TTC549 (cell line): ENCODE measurements around the gene HLA-A.

Source experiments
- FAIRE-seq: peaks from 2 replicates; lab custom pipeline; 2012; peaks lifted over from hg19 to GRCh38; lab: Jason Lieb, UNC

HLA-A gene

DNA sequence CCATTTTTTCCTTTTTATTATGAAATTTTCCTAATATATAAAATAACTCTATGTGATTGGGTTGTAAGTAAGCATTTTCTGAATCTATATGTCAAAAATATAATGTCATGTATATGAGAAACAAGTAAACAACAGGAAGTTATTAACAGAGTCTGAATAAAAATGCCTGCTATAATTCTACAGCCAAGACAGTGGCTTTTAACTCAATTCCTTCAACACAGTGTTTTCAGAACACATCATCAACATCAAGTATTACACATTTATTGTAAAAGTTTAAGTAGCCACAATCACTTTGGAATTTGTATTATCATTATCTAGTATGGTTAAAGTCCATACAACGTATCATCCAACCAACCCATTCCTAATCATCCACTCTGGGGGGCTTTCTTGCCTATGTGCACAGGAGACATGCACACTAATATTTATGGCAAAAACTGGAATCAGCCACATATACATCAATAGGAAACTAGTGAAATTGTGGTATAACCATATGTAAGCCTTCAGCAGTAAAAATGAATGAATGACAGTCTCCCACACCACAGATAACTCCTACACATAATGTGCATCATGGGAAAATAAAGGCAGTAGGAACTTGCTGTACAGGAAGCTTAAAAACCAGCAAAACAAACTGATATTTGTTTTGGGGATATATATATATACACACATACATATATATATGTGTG is 6.9 kb upstream of the HLA-A start:
- FAIRE-seq, result no peak

DNA sequence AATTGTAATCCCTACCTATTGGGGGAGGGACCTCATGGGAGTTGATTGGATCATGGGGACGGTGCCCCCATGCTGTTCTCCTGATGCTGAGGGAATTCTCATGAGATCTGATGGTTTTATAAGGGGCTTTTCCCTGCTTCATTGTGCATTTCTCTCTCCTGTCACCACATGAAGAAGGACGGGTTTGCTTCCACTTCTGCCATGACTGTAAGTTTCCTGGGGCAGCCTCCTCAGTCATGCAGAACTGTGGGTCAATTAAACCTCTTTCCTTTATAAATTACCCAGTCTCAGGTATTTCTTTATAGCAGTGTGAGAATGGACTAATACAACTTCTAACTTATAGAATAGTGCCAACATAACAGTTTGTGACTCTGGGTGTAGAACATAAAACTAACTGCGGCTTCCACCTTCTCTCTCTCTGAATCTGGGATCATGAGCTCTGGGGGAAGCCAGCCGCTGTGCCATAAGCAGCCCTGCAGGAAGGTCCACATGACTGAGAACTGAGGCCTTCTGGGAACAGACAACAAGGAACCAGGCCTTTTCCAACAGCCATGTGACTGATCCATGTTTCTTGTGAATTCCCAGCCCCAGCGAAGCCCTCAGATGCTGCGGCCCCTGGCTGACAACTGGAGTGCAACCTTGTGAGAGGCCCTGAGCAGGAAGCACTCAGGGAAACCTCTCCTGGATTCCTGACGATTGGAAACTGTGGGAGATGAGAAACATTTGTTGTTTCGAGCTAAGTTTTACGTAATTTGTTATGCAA is 3.4 kb upstream of the HLA-A start:
- FAIRE-seq, result no peak

DNA sequence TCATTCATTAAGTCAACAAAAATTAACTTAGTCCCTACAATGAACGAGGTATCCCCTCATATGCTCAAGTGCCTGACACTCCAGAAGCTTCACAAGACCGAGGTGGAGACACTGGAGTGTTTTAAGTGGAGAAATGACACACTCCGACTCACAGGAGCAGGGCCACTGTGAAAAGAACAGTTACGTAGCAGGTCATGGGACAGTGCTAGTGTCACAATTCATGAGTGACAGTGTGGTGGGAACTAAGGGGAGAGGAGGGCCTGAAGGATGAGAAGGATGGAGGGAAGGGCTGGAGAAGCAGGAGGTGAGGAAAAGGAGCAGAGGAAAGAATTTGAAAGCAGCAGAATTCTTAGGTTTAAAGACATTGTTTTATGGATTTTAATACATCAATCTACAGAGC is 1.3 kb upstream of the HLA-A start:
- no peak for FAIRE-seq

DNA sequence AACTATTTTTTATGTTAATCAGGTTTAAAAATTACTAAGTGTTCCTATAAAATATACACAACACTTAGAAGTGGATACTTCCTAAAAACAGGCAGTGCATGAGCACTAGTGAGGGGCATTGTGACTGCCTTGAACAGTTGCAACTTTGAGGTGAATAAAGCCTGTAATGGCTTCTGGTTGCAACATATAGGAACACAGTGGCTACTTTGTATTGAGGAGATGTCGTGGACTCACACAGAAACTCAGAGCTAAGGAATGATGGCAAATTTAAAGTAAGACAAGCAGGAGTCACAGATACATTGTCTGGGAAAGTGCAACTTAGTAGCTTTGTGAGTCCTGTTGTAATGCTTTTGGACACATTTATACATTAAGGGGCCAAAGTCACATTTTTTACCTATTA is 861 bp upstream of the HLA-A start:
- no peak for FAIRE-seq

DNA sequence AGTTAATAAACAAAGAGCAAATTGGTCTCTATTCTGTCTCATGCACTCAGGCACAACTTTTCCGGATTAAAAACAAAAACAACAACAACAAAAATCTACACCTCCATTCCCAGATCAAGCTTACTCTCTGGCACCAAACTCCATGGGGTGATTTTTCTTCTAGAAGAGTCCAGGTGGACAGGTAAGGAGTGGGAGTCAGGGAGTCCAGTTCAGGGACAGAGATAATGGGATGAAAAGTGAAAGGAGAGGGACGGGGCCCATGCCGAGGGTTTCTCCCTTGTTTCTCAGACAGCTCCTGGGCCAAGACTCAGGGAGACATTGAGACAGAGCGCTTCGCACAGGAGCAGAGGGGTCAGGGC is 437 bp upstream of the HLA-A start:
- FAIRE-seq, result no peak

DNA sequence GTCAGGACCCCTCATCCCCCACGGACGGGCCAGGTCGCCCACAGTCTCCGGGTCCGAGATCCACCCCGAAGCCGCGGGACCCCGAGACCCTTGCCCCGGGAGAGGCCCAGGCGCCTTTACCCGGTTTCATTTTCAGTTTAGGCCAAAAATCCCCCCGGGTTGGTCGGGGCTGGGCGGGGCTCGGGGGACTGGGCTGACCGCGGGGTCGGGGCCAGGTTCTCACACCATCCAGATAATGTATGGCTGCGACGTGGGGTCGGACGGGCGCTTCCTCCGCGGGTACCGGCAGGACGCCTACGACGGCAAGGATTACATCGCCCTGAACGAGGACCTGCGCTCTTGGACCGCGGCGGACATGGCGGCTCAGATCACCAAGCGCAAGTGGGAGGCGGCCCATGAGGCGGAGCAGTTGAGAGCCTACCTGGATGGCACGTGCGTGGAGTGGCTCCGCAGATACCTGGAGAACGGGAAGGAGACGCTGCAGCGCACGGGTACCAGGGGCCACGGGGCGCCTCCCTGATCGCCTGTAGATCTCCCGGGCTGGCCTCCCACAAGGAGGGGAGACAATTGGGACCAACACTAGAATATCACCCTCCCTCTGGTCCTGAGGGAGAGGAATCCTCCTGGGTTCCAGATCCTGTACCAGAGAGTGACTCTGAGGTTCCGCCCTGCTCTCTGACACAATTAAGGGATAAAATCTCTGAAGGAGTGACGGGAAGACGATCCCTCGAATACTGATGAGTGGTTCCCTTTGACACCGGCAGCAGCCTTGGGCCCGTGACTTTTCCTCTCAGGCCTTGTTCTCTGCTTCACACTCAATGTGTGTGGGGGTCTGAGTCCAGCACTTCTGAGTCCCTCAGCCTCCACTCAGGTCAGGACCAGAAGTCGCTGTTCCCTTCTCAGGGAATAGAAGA is 978 bp downstream of the HLA-A start:
- FAIRE-seq, result no peak

DNA sequence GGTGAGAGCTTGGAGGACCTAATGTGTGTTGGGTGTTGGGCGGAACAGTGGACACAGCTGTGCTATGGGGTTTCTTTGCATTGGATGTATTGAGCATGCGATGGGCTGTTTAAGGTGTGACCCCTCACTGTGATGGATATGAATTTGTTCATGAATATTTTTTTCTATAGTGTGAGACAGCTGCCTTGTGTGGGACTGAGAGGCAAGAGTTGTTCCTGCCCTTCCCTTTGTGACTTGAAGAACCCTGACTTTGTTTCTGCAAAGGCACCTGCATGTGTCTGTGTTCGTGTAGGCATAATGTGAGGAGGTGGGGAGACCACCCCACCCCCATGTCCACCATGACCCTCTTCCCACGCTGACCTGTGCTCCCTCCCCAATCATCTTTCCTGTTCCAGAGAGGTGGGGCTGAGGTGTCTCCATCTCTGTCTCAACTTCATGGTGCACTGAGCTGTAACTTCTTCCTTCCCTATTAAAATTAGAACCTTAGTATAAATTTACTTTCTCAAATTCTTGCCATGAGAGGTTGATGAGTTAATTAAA is 3.0 kb downstream of the HLA-A start:
- FAIRE-seq, result no peak

DNA sequence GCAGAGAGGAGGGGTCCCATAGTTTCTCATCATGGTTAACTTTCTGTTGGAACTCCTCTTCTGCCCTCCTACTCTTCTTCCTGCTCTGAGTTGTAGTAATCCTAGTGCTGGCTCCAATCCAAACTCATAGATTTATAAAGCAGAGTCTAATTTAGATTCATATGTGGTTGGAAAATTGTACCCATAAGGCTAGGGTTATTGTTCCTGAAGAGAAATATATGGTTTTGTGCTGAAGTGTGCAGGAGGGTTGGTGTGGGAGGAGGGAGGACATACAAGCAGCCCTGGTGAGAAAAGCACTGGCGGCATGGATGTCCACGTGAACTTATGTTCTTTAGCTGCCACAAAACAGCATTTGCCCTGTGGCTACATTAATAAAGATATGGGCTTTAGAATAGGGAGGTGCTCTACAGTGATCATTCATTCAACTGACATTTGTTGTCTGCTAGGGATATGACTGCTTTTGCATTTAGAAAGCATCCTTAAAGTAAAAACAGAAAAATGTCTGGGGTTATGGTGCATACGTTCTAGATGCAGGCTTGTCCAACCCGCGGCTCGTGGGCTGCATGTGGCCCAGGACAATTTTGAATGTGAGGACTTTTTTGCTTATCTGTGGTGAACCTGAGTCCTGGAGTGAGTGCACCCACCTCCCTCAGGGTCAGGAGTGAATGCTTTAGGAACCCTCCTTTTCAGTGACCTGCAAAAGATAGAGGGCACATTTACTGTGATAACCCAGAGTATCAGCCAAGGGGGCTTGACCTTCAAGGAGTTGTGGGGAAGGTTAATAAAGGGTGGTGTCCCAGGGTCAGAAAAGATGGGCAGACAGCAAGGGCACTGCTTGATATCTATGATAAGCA is 4.1 kb downstream of the HLA-A start:
- FAIRE-seq, result no peak

DNA sequence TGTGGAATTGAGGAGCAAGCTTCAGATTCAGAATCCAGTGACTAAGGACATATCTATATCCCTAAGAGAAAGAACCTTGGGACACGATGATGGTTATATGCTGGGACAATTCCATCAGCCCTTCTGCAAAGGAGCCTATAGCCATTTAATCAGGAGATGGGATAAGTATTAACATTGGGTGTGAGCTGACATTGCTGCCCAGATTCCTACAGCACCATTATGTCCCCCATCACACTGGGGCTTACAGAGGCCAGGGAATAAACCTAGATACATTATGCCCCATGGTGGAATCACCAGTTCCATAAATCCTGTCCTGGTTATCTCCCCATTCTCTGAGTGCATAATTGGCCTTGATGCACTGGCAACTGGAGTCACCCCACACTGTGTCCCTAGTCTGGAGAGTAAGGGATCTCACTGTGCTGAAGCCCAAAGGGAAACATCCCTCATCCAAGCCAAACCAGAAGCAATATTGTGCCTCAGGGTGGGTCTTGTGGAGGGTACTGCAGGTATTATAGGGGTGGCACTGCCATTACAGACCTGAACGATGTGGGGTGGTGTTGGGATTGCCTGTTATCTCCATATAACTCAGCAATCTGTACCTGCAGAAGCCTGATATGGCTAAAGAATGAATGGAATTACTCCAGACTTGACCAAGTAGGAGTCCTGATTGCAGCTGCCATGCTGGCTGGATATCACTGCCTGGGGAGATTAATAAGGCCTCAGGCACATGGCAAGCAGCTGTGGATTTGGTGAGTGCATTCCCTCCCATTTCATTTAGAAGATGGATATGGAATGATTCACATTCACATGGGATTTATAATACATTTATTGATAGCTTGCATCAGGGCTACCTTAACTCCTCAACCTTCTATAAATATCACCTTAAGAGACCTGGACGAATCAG is 5.0 kb downstream of the HLA-A start:
- FAIRE-seq, result no peak

DNA sequence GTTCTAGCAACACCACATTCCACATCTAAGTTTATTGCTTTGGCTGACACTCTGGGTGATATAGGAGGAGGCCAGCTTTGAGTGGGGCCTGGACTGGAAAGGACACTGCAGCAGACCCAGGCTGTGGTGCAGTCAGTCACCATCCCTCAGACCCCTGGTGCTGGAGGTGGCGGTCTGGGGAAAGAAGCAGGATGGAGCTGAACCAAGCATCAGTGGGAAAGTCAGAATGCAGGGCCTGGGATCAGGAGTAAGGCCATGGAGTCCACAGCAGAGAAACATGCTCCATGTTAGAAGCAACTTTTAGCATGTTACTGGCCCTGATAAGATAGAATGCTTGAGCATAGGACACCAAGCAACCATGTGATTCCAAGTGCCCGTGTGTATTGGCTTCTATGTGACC is 5.9 kb downstream of the HLA-A start:
- no peak for FAIRE-seq

DNA sequence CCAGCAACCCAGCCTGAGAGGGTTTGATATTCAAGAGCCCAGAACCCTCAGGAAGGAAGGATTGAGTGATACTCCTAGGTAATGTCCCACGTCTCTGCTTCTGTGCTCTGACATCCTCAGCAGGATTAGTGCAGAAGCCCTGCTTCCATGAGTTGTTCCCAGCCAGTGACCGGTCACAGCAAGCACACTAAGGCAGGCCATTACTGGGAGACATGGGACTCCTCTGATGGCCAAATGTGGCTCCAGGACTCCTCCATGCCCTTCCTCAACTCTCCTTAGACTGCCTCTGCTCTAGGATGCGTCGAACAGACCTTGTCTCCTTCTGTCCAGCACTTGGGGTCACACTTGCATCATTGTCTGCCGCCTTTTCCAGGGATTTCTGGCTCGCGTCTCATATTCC is 7.6 kb downstream of the HLA-A start:
- no peak for FAIRE-seq

DNA sequence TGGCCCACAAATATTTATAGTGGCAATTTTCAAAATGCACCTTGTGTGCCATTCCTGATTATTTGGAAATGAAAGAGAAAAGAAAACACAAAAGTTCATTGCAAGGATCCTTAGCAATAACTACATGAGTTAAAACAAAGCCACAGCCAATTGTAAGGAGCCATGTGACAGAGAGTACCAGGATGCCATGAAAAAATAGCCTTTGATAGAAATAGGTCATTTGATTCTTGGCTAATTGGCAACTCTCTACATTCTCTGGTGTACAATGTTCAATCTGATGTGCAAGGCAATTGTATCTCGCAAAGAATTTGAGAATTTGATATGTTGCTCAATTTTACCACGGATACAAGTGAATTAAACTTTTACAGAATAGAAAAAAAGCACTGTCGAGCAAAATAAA is 9.6 kb downstream of the HLA-A start:
- FAIRE-seq, result no peak

DNA sequence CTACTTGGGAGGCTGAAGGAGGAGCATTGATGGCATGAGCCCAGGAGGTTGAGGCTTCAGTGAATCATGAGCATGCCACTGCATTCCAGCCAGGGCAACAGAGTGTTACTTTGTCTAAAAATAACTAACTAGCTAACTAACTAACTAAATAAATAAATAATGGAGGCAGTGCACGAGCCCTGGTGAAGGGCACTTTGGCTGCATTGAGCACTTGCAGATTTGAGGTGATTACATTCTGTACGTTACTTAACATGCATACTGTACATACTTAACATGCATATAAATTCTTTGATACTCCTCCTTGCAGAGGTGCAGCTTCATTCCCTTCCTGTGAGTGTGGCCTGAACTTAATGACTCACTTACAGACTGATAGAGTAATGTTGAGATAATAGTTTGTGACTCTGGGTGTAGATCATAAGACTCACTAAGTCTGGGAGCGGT is 10.7 kb downstream of the HLA-A start:
- FAIRE-seq, result no peak

DNA sequence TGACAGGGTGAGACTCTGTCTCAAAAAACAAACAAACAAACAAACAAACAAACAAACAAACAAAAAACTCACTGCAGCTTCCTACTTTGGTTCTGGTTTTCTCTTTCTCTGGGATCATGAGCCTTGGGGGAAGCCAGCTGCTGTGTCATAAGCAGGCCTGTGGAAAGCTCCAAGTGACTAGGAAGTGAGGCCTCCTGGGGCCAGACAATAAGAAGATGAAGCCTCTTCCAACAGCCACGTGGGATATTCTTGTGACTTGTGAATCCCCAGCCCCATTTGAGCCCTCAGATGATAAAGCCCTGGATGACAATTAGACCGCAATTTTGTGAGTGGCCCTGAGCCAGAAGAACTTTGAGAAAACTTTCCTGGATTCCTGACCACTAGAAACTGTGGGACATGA is 11.4 kb downstream of the HLA-A start:
- no peak for FAIRE-seq

DNA sequence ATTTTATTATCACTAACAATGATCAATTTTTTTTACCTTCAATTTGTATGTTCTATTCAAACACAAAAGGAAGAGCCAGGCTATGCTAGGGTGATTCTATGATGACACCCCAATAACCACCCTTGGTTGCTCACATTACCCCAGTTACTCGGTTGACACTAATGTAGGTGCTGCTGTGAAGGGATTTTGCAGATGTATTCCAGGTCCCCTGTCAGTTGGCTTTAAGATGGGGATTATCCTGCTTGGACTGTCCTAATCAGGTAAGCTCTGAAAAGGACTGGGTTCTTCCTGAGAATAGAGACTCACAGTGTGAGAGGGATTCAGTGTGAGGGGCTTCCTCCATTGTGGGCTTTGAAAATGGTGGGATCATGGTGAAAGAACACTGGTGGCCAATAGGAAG is 11.9 kb downstream of the HLA-A start:
- no peak for FAIRE-seq

DNA sequence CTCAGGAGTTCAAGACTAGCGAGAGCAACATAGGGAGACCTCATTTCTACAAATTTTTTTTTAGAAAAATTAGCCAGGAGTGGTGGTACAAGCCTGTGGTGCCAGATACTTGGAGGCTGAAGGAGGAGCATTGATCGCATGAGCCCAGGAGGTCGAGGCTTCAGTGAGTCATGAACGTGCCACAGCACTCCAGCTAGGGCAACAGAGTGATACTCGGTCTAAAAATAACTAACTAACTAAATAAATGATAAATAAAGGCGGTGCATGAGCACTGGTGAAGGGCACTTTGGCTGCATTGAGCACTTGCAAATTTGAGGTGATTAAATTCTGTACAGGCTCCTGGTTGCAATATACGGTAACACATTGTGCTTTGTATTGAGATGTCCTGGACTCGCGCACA is 13.5 kb downstream of the HLA-A start:
- no peak for FAIRE-seq

DNA sequence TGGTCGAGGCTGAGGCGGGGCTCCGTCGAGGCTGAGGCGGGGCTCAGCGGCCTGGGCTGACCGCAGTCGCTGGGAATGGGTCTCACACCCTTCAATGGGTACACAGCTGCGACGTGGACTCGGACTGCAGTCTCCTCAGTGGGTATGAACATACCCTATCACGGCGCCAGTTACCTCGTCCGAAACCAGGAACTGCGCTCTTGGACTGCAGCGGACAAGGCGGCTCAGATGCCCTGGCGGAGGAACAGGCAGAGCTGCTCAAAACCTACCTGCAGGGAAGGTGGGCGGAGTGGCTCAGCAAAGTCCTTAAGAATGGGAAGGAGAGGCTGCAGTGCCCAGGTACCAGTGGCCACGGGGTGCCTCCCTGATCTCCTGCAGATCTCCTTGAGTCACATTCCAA is 14.2 kb downstream of the HLA-A start:
- no peak for FAIRE-seq

DNA sequence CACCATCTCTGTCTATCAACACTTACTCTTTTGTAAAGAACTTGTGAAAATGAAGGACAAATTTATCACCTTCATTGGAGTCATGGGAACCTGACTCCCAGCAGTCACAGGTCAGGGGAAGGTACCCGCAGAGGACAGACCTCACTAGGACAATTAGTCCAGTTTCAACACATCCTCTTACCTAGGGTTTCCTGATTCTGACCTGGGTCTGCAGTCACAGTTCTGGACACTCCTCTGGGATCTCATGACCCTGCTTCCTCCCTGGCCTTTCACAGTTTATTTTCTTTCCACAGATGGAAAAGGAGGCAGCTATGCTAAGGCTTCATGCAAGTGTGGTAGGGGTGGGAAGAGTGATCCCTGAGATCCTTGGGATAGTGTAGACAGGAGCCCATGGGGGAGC is 15.7 kb downstream of the HLA-A start:
- FAIRE-seq, result no peak

DNA sequence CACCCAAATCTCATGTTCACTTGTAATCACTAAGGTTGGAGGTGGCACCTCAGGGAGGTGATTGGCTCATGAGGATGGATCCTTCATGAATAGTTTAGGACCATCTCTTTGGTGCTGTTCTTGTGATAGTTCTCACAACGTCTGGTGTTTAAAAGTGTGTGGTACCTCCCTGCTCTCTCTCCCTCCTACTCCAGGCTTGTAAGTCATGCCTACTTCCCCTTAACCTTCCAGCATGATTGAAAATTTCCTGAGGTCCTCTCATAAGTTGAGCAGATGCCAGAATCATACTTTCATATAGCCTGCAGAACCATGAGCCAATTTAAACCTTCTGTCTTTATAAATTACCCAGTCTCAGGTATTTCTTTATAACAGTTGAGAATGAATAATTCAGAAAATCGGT is 16.6 kb downstream of the HLA-A start:
- FAIRE-seq, result no peak

DNA sequence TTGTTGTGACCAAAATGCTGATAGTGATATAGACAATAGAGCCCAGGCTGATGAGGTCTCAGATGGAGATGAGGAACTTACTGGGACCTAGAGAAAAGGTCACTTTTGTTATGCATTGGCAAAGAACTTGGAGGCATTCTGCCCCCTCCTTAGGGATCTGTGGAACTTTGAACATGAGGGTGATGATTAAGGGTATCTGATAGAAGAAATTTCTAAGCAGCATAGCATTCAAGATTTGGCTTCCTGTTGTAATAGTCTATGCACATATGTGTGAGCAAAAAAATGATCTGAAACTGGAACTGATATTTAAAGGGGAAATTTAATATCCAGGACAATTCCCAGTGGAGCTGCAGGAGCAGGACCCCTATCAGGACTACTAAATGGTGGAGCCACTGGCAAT is 17.1 kb downstream of the HLA-A start:
- no peak for FAIRE-seq

DNA sequence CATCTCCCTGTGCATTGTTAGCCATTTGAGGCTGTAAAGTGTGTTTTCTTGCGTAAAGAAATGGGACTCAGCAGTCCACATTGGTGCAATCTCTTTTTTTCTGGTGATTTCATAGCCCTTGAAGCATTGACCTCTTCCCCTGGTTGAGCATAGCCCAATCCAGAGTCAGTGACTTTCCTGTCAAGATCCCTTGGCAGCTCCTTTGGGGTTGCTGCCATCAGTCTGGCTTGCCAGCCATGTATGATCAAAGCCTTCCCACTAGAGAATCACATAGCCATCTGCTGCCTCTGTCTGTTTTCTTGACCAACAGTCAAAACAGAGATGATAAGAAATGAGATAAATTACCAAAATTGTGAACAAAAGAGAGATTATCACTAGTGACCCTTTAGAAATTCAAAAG is 19.6 kb downstream of the HLA-A start:
- FAIRE-seq, result no peak
